IPS DF 4.7 (cell line): ENCODE data around the gene MYEF2.

Source experiments
- DNase-seq: peaks from one replicate; pipeline ENCODE4 v3.0.0-alpha.2; 2013; ENCODE audit warnings: low spot score; ENCODE audit errors: extremely low read depth

The MYEF2 gene

DNA sequence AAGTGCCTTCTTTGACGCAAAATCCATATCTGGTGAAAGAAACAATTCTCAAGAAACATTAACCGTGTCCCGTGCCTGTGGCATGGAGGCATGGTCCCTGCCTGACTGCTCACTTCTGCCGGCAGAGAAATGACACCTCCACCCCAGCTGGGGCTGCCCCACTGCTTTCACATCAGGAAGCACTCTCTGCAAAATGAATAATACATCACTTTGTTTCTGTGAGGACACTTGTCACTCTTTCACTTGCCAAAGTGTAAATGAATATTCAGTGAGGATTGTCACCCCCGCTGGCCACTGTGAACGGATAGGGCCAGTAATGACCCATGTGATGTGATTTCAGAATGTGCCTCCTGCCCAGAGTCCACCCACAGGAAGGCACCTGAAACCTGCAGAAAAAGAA, 88.4 kb downstream of the MYEF2 start:
- DNase-seq: no peak

DNA sequence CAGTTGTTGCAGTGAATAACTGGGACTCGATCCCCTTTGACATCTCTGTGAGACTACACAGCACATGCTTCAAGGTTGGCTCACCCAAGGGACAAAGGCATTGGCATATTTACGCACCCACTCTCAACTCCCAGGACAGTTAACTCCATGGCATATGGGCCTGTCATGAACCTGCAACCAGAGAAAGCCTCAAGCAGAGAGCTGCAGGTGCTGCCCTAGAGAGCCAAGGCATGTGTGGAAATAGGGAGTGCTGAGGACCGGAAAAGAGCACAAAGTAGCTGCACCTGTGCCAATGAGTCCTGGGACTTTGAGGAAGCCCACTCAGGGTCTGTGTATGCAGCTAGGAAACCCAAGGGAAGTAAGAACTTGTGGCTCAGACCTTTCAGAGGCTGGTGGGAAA, 90.3 kb downstream of the MYEF2 start:
- no peak for DNase-seq

DNA sequence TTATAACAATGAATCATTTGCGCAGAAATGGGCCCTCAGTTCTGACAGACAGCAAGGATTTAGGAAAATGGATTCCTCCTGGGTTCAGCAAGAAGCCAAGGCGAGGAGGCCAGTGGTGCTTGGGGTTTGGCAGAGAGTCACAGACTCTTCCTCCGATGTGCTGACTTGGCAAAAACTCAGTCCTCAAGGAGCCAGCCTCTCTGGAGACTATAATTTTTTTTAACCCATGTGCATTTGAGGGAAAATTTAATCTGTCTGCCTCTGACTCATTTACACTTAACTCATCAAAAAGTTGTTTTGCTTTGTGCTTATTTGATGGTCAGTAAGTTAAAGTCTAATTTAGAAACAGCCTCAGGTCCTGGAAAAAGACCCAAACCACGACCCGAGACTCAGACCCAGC, 91.5 kb downstream of the MYEF2 start:
- DNase-seq: no peak

DNA sequence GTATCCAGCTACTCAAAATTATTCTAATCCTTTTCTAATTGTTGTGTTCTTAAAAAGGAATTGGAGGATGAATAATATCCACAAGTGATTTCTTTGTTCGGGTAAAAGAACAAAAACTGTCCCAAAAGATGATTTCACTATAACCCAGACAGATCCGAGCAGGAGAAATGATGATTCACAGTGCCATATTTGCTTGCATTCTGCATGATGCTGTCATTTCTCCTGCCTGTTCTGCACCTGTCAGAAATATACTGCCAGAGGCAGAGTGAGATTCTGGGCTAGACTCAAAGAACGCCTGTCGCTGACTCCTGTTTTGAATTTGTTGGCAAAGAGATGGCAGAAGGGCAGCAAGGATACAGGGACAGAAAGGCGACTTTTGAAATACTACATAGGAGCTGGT, 92.0 kb downstream of the MYEF2 start:
- no peak for DNase-seq

DNA sequence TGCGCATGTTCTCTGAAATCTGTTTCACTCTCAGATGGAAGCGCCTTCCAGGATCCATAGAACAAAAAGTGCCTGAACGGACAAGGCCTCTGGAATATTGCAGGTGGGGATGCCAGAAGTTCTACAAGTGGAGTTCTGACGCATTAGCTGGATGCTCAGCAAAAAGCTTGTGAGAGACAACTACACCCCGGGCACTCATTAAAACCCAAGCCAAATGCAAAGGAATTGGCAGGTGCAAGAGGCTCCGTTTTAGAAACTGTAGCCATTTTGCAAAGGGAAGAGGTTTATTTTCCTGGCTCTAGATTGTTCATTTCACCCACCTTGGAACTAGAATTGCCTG, 92.5 kb downstream of the MYEF2 start:
- no peak for DNase-seq

DNA sequence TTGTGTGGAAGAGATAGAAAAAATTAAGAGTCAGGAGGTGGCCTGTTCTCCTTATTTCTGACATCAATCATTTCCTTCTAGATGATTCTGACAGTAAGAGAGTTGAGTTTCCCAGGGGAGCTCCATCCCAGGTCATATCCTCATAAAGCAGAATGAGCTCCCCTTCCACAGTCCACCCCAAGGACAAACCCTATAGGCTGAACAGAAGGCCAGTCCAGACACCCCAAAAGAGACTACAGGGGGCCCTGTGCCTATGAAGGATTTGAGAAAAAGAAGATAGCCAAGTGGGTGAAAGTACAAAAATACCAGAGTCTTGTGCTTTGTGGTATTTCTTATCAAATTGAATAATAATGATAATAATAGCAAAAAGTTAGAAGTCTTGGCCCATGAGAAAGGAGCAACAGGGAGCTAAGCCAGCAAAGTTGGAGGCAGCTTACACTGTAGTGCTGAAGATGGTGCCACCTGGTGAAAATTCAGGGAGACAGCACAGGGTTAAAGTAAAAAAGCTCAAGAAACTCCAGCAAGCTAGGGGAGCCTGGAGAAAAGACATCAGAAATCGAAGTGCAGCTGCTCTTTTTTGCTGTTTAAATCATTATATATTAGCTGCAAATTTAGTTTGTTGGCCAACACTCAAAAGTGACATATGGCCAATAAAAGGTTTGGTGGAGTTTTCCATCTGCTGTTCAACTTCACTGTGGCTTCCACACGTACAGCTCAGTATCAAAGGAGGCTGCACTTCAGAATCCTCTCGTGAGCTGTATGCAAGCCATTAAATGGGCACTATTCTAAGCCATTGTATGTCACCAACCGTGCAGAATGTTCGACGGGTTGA, 93.1 kb downstream of the MYEF2 start:
- DNase-seq: peak; percentile 22
